ENCODE measurements around the gene TAS2R46. TPM values are rescaled to one million over a fixed set of nuclear protein-coding genes. Genes with fewer than 3 reads are reported as not detected.
"Not testable (repeated sequence)": the region's sequence is repeated elsewhere in the genome, so short reads cannot be mapped to it uniquely, and the experiment has no call there.

Gene TAS2R46
- total RNA-seq, 1 experiment from 2014 or later: 0.11 TPM

DNA sequence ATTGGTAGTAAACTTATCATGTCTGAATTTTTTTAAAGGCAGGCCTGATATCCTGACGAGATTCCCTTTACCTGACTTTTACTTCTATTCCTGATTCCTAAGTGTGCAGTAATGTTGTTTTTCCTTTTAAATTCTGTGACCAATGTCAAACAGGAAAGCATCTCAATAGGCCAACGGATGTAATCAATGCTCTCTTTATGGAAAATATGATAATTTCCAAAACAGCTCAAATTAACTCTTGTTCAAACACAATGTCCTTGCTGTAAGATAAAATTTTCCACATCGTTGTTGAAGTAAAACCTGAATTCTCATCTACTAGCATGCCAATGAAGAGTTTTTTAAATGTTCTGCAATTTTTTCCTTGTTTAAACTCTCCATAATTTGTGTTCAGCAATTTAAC lies 22.9 kb downstream of the TAS2R46 start:
- no peak for DNase-seq (ENCODE audit: low read depth)

GRCh38 chr12:11033959-11034358 lies 28.1 kb downstream of the TAS2R46 start:
- DNase-seq (ENCODE audit: low read depth): not testable (repeated sequence)

DNA sequence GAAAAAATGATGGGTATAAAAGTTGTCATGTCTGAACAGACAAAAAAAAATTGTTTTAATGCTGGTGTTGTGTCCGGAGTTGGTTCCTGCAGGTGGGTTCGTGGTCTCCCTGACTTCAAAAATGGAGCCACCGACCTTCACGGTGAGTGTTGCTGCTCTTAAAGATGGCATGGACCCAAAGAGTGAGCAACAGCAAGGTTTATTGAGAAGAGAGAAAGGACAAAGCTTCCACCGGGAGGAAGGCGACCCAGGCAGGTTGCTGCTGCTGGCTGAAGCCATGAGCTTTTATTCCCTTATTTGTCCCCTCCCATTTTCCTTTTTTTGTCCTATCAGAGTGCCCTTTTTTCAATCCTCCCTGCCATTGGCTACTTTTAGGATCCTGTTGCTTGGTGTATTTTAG lies 30.8 kb downstream of the TAS2R46 start, which contains the start of gene TAS2R31:
TAS2R31 (minus strand) TSS at position 101 of the 400 bp plus-strand sequence; CDS start at position 29, 72 bp downstream.
- DNase-seq (ENCODE audit: low read depth): no peak

GRCh38 chr12:11026118-11026517 lies 36.0 kb downstream of the TAS2R46 start:
- DNase-seq (ENCODE audit: low read depth): no peak

DNA sequence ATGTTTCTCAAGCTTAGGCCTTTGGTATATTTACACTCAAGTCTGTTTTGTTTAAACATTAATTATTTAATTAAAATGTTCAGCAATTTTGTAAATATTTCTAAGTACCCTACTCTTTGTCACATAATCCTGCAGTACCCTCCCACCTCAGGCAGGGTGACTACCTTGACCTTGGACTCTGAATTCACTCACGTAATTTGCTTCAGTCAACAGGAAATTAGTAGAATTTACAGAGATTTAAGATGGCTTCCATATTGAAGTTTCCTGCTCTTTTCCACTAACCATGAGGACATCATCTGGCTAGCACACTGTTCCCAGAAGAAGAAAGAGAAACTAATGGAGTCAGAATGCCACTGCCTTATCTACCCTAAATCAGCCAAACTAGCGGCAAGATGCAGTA lies 38.7 kb downstream of the TAS2R46 start:
- no peak for DNase-seq (ENCODE audit: low read depth)

GRCh38 chr12:11022520-11022919 lies 39.6 kb downstream of the TAS2R46 start, which contains the start of gene TAS2R19:
Gene TAS2R19 (minus strand): TSS chr12:11022620. CDS start chr12:11022571, 49 bp downstream.
- DNase-seq (ENCODE audit: low read depth): no peak

- DNase-seq (ENCODE audit: low read depth): no peak
Observed at GRCh38 chr12:11016937-11017336, 45.2 kb downstream of the TAS2R46 start.

DNA sequence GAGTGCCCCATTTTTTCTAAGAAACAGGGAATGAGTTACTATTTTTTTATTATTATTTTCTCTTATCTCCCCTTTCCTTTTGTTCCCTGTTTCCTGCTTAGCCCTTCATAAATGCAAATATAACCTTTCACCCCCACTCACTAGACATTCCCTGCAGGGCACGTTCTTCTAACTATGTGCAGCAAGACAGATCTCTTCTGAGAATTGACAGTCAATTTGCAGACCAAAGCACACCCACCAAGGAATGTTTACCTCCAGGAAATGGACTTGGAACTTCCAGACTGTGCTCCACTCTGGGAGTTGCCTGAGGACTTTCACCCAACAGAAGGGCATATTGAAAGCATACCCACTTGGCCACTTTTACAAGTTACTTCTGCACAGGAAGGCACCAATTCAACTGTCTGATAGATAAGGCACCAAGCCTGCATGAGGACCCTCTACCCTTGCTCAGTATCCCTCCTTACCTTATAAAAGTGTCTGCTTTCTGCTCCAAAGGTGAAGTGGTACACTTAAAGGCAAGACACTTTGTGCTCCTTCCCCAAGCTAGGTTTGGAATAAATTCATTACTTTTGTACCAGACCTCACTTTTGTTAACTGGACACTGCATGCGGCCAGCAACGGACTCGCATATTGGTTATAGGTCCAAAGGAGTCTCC lies 46.2 kb downstream of the TAS2R46 start:
- no peak for DNase-seq (ENCODE audit: low read depth)

DNA sequence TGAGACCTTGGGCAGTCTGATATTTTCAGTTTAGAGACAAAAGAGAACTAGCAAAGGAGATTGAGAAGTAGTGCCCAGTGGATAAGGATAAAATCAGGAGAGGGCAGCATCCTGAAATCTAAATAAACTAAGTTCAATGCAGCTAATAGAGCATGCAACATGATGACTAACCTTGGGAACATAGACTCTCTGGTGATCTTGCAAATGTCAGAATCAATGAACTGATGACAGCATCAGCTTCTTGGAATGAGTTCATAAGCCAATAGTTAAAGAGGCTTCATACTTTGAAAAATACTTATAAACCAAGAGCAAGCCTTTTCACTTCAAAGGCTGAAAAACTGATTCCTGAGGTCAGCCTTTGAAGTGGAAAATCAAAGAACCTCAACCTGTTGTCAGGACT lies 47.9 kb downstream of the TAS2R46 start:
- no peak for DNase-seq (ENCODE audit: low read depth)

Other genes starting within 250 kb of the TAS2R46 start
- gene TAS2R10, start 235.9 kb downstream of the TAS2R46 start, total RNA-seq (2014; rRNA removed): 0.19 and 0.40 TPM in 2 replicates
- gene PRR4, start 212.8 kb downstream of the TAS2R46 start, total RNA-seq (2014; rRNA removed): 0.34 and 1.9 TPM in 2 replicates
- gene PRH1, start 178.0 kb downstream of the TAS2R46 start, total RNA-seq (2014; rRNA removed): 6.6 and 8.7 TPM in 2 replicates
- 0.06 and 0.63 TPM in 2 replicates for gene TAS2R13, start 152.7 kb downstream of the TAS2R46 start, total RNA-seq (2014; rRNA removed)
- 1.0 TPM in 1 of 2 replicates, not detected in the other for gene PRH2, start 133.1 kb downstream of the TAS2R46 start, total RNA-seq (2014; rRNA removed)
- gene TAS2R14, start 123.0 kb downstream of the TAS2R46 start, total RNA-seq (2014; rRNA removed): 1.7 and 1.8 TPM in 2 replicates
- gene TAS2R50, start 75.4 kb downstream of the TAS2R46 start, total RNA-seq (2014; rRNA removed): 0.58 and 0.75 TPM in 2 replicates
- gene TAS2R20, start 64.0 kb downstream of the TAS2R46 start, total RNA-seq (2014; rRNA removed): 0.51 and 0.75 TPM in 2 replicates
- 0.75 and 1.9 TPM in 2 replicates for gene TAS2R19, start 39.7 kb downstream of the TAS2R46 start, total RNA-seq (2014; rRNA removed)
- 1.4 and 1.5 TPM in 2 replicates for gene TAS2R31, start 30.9 kb downstream of the TAS2R46 start, total RNA-seq (2014; rRNA removed)
- gene TAS2R43, start 30.0 kb upstream of the TAS2R46 start, total RNA-seq (2014; rRNA removed): 0.19 and 0.52 TPM in 2 replicates
- gene TAS2R30, start 72.3 kb upstream of the TAS2R46 start, total RNA-seq (2014; rRNA removed): 0.32 and 0.57 TPM in 2 replicates
- 7.6 and 8.5 TPM in 2 replicates for gene SMIM10L1, start 108.9 kb upstream of the TAS2R46 start, total RNA-seq (2014; rRNA removed)
- not detected in 2 replicates for gene TAS2R42, start 124.6 kb upstream of the TAS2R46 start, total RNA-seq (2014; rRNA removed)
- not detected in 2 replicates for gene PRB3, start 207.4 kb upstream of the TAS2R46 start, total RNA-seq (2014; rRNA removed)
- not detected in 2 replicates for gene PRB4, start 248.1 kb upstream of the TAS2R46 start, total RNA-seq (2014; rRNA removed)

Data from LHCN-M2 (cell line).